ENCODE data around the gene HSPA12A. TPM values are rescaled to one million over a fixed set of nuclear protein-coding genes. Genes with fewer than 3 reads are reported as not detected.

Gene HSPA12A
- total and polyA plus RNA-seq, 2 donors (not counting 1 experiment from before 2014, with no cell fraction given): 14.4 to 15.7 TPM

DNA sequence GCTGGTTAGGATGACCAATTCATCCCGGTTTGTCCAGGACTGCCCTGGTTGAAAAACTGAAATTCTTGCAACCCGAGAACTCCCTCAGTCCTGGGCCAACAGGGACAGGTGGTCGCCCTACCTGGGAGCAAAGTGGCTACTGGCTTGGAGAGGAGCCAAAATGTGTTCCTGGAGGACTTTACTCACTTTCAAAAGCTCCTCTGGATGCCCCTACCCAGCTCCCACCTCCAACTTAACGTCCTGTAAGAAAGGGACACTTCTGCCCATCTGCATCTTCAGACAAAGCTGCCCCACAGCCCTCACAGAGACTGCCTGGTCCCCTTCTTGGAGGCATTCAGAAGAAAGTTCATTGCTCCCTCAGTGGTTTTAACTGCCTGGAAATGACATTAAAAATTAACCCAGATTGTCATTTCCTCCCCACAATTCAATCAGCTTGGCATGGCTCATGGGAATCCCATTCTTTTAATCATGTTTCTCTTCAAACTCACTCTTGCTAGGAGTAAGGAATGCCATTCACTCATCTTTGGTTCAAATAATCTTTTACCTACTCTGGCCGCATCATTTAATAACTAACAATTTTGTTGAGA is 24.0 kb upstream of the HSPA12A start:
- TF ChIP-seq, protein P1, sequence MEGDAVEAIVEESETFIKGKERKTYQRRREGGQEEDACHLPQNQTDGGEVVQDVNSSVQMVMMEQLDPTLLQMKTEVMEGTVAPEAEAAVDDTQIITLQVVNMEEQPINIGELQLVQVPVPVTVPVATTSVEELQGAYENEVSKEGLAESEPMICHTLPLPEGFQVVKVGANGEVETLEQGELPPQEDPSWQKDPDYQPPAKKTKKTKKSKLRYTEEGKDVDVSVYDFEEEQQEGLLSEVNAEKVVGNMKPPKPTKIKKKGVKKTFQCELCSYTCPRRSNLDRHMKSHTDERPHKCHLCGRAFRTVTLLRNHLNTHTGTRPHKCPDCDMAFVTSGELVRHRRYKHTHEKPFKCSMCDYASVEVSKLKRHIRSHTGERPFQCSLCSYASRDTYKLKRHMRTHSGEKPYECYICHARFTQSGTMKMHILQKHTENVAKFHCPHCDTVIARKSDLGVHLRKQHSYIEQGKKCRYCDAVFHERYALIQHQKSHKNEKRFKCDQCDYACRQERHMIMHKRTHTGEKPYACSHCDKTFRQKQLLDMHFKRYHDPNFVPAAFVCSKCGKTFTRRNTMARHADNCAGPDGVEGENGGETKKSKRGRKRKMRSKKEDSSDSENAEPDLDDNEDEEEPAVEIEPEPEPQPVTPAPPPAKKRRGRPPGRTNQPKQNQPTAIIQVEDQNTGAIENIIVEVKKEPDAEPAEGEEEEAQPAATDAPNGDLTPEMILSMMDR (conservative IDR thresholded peaks at IDR 0.05 in 1 of 2, IDR thresholded peaks at IDR 0.05 in 1 of 2; ENCODE audit: low read depth in 1 of 2, low read length in 2 of 2): no peak
- no peak for TF ChIP-seq EZH2 (IDR thresholded peaks at IDR 0.05; ENCODE audit: low read length, missing control alignments)
- Histone ChIP-seq H3K36me3 (ENCODE audit: control insufficient read depth, insufficient read depth, low read length) (no peaks in the 10 kb centered on the region), H3K79me2 (ENCODE audit: control insufficient read depth, insufficient read depth, low read length) (no peaks in the 10 kb centered on the region), H3K9ac (ENCODE audit: insufficient read depth, low read length) (no peak overlapping the region), H3K4me2 (ENCODE audit: extremely low read depth, insufficient read depth, low read length) (no peak overlapping the region), H3K27ac (ENCODE audit: insufficient read depth, low read length) (no peak overlapping the region), H3K9me3 (ENCODE audit: control insufficient read depth, insufficient read depth, low read depth, low read length) (no peaks in the 10 kb centered on the region), H3K27me3 (ENCODE audit: control insufficient read depth, insufficient read depth, low read length) (no peaks in the 10 kb centered on the region), H3K4me1 (ENCODE audit: control insufficient read depth, extremely low read depth, insufficient read depth, low read length) (peaks cover 25% of the 10 kb centered on the region), H3K4me3 (replicated peaks in 1 of 4; ENCODE audit: control extremely low read depth in 1 of 4, insufficient read depth in 1 of 4, low read depth in 3 of 4, low read length in 4 of 4) (no peak overlapping the region), H2AFZ (ENCODE audit: low read length) (no peak overlapping the region), H4K20me1 (ENCODE audit: control insufficient read depth, extremely low read depth, insufficient read depth, low read length) (no peaks in the 10 kb centered on the region)
- DNase-seq (ENCODE audit: low read depth in 2 of 2): no peak

DNA sequence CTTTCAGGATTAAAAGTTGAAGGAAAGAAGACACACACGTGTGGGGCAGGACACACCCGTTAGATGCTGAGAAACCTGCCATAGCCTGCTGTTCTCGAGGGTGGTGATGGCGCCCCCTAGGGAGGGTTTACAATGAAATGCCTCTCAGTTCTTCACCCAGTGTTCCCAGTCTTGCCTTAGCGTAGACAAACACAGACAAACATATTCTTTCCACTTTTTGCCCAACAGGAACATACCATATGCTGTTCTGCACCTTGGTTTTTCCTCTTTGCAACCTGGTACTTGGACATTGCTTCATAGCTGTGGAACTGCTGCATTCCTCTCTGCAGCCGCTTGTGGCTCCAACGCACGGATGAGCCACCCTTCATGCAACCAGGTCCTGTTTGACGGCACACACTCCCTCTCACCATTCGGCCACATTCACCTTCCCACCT is 23.3 kb upstream of the HSPA12A start:
- Histone ChIP-seq H3K4me1 (ENCODE audit: control insufficient read depth, extremely low read depth, insufficient read depth, low read length) (peaks cover 22% of the 10 kb centered on the region), H4K20me1 (ENCODE audit: control insufficient read depth, extremely low read depth, insufficient read depth, low read length) (no peaks in the 10 kb centered on the region), H3K36me3 (ENCODE audit: control insufficient read depth, insufficient read depth, low read length) (no peaks in the 10 kb centered on the region), H2AFZ (ENCODE audit: low read length) (no peak overlapping the region), H3K27me3 (ENCODE audit: control insufficient read depth, insufficient read depth, low read length) (no peaks in the 10 kb centered on the region), H3K9ac (ENCODE audit: insufficient read depth, low read length) (no peak overlapping the region), H3K27ac (ENCODE audit: insufficient read depth, low read length) (no peak overlapping the region), H3K4me2 (ENCODE audit: extremely low read depth, insufficient read depth, low read length) (no peak overlapping the region), H3K9me3 (ENCODE audit: control insufficient read depth, insufficient read depth, low read depth, low read length) (no peaks in the 10 kb centered on the region), H3K4me3 (replicated peaks in 1 of 4; ENCODE audit: control extremely low read depth in 1 of 4, insufficient read depth in 1 of 4, low read depth in 3 of 4, low read length in 4 of 4) (no peak overlapping the region), H3K79me2 (ENCODE audit: control insufficient read depth, insufficient read depth, low read length) (no peaks in the 10 kb centered on the region)
- TF ChIP-seq, protein P1 (conservative IDR thresholded peaks at IDR 0.05 in 1 of 2, IDR thresholded peaks at IDR 0.05 in 1 of 2; ENCODE audit: low read depth in 1 of 2, low read length in 2 of 2): peak; percentile 14 to 34
- no peak for TF ChIP-seq EZH2 (IDR thresholded peaks at IDR 0.05; ENCODE audit: low read length, missing control alignments)
- peak in 1 of 2 donors; percentile 22 for DNase-seq (ENCODE audit: low read depth in 2 of 2)

DNA sequence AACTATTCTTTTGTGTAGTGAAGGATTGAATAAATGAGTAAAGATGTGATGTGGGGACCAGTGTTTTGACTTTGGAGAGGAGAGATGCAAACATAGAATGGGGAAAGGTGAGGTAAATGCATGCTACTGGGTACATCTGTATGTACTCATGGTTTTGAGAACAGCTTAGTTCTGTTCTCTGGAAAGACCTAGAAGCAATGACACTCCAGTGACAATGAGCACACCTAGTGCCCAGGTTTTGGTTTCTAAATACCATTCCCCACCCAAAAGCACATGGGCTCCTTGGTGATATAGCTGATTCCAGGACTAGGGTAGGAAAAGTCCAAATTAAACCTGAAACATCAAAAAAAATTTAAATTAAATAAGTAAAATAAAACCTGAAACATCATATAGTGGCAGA is 22.6 kb upstream of the HSPA12A start:
- Histone ChIP-seq H3K27me3 (ENCODE audit: control insufficient read depth, insufficient read depth, low read length) (no peaks in the 10 kb centered on the region), H3K4me2 (ENCODE audit: extremely low read depth, insufficient read depth, low read length) (no peak overlapping the region), H3K36me3 (ENCODE audit: control insufficient read depth, insufficient read depth, low read length) (no peaks in the 10 kb centered on the region), H3K27ac (ENCODE audit: insufficient read depth, low read length) (no peak overlapping the region), H2AFZ (ENCODE audit: low read length) (no peak overlapping the region), H3K4me3 (replicated peaks in 1 of 4; ENCODE audit: control extremely low read depth in 1 of 4, insufficient read depth in 1 of 4, low read depth in 3 of 4, low read length in 4 of 4) (no peak overlapping the region), H3K9me3 (ENCODE audit: control insufficient read depth, insufficient read depth, low read depth, low read length) (no peaks in the 10 kb centered on the region), H4K20me1 (ENCODE audit: control insufficient read depth, extremely low read depth, insufficient read depth, low read length) (no peaks in the 10 kb centered on the region), H3K79me2 (ENCODE audit: control insufficient read depth, insufficient read depth, low read length) (no peaks in the 10 kb centered on the region), H3K9ac (ENCODE audit: insufficient read depth, low read length) (no peak overlapping the region), H3K4me1 (ENCODE audit: control insufficient read depth, extremely low read depth, insufficient read depth, low read length) (peaks cover 18% of the 10 kb centered on the region)
- TF ChIP-seq, protein P1 (conservative IDR thresholded peaks at IDR 0.05 in 1 of 2, IDR thresholded peaks at IDR 0.05 in 1 of 2; ENCODE audit: low read depth in 1 of 2, low read length in 2 of 2): no peak
- no peak for TF ChIP-seq EZH2 (IDR thresholded peaks at IDR 0.05; ENCODE audit: low read length, missing control alignments)
- no peak for DNase-seq (ENCODE audit: low read depth in 2 of 2)

All from fibroblast of lung (primary cell).